Kidney glomerular epithelial cell (primary cell): ENCODE data around the gene PPP2R3B.

ENCODE experiments used
- DNase-seq: peaks from one replicate; lab custom pipeline; 2025; lab: John Stamatoyannopoulos, UW

The PPP2R3B gene

GRCh38 chrX:302975-303374, 83.7 kb downstream of the PPP2R3B start:
- no peak for DNase-seq

GRCh38 chrX:300334-300733, 86.4 kb downstream of the PPP2R3B start:
- DNase-seq = no peak

GRCh38 chrX:298993-299392, 87.7 kb downstream of the PPP2R3B start:
- DNase-seq = no peak

GRCh38 chrX:295136-295535, 91.6 kb downstream of the PPP2R3B start:
- DNase-seq = no peak

- no peak for DNase-seq
These were observed 93.5 kb downstream of the PPP2R3B start for GRCh38 chrX:292900-293897.

GRCh38 chrX:291411-291901, 95.3 kb downstream of the PPP2R3B start:
- no peak for DNase-seq

- no peak for DNase-seq
These were observed 96.1 kb downstream of the PPP2R3B start for GRCh38 chrX:290476-291166.

GRCh38 chrX:288561-288991, 98.1 kb downstream of the PPP2R3B start:
- no peak for DNase-seq

- no peak for DNase-seq
These were observed 99.0 kb downstream of the PPP2R3B start for GRCh38 chrX:287670-288069.

GRCh38 chrX:285076-285677, 101.5 kb downstream of the PPP2R3B start:
- DNase-seq = no peak
